KMS-11 (cell line): ENCODE data around the gene DNAJC18.

Experiments
- H2AFZ ChIP-seq: fragments of 200-600 bp; sonication (generic); 2 replicates; pipeline ENCODE4 v1.6.1; 2016; ENCODE audit warnings: antibody characterized with exemption, mixed run types, low read depth
- H3K27ac ChIP-seq: fragments of 200-600 bp; sonication (generic); 2 replicates; pipeline ENCODE4 v1.6.1; 2016; ENCODE audit warnings: mild to moderate bottlenecking, mixed run types
- H3K27me3 ChIP-seq: fragments of 200-600 bp; sonication (generic); 2 replicates; pipeline ENCODE4 v1.6.1; 2017; ENCODE audit warnings: mild to moderate bottlenecking, low read depth, mixed run types, moderate library complexity; ENCODE audit not compliant: insufficient read depth
- H3K36me3 ChIP-seq: fragments of 200-600 bp; sonication (generic); 2 replicates; pipeline ENCODE4 v1.6.1; 2017; ENCODE audit warnings: mild to moderate bottlenecking, mixed run types; ENCODE audit not compliant: insufficient read depth
- H3K4me1 ChIP-seq: fragments of 200-600 bp; sonication (generic); 2 replicates; pipeline ENCODE4 v1.6.1; 2016; ENCODE audit warnings: mild to moderate bottlenecking, low read depth, mixed run types; ENCODE audit not compliant: poor library complexity, severe bottlenecking
- H3K4me2 ChIP-seq: fragments of 200-600 bp; sonication (generic); 2 replicates; pipeline ENCODE4 v1.7.0; 2016; ENCODE audit warnings: mild to moderate bottlenecking, mixed run types
- H3K4me3 ChIP-seq: fragments of 200-600 bp; sonication (generic); IDR thresholded peaks from 2 replicates; pipeline ENCODE4 v1.6.1; 2017; ENCODE audit warnings: low read depth, low read length, mixed read lengths; ENCODE audit not compliant: insufficient read depth
- H3K79me2 ChIP-seq: fragments of 200-600 bp; sonication (generic); 2 replicates; pipeline ENCODE4 v1.6.1; 2016; ENCODE audit warnings: low read depth, mixed run types; ENCODE audit not compliant: insufficient read depth
- H3K9ac ChIP-seq: fragments of 200-600 bp; sonication (generic); 2 replicates; pipeline ENCODE4 v1.6.1; 2016; ENCODE audit warnings: mild to moderate bottlenecking, mixed run types
- H4K20me1 ChIP-seq: fragments of 200-600 bp; sonication (generic); 2 replicates; pipeline ENCODE4 v1.6.1; 2016; ENCODE audit warnings: mild to moderate bottlenecking, mixed run types; ENCODE audit not compliant: insufficient read depth
- TF ChIP-seq, protein P1 (sequence below): fragments of 200-600 bp; sonication (generic); conservative IDR thresholded peaks from 2 replicates; pipeline ENCODE4 v1.6.1; 2017; ENCODE audit warnings: low read depth, mild to moderate bottlenecking, antibody characterized with exemption, low read length, moderate library complexity, mixed read lengths

DNAJC18 gene

GRCh38 chr5:139397921-139398320, 41.4 kb downstream of the DNAJC18 start:
- H3K9ac ChIP-seq = no peak overlapping the region
- peaks cover 23% of the 10 kb centered on the region for H3K79me2 ChIP-seq
- no peaks in the 10 kb centered on the region for H3K36me3 ChIP-seq
- no peaks in the 10 kb centered on the region for H4K20me1 ChIP-seq
- TF ChIP-seq, protein P1, sequence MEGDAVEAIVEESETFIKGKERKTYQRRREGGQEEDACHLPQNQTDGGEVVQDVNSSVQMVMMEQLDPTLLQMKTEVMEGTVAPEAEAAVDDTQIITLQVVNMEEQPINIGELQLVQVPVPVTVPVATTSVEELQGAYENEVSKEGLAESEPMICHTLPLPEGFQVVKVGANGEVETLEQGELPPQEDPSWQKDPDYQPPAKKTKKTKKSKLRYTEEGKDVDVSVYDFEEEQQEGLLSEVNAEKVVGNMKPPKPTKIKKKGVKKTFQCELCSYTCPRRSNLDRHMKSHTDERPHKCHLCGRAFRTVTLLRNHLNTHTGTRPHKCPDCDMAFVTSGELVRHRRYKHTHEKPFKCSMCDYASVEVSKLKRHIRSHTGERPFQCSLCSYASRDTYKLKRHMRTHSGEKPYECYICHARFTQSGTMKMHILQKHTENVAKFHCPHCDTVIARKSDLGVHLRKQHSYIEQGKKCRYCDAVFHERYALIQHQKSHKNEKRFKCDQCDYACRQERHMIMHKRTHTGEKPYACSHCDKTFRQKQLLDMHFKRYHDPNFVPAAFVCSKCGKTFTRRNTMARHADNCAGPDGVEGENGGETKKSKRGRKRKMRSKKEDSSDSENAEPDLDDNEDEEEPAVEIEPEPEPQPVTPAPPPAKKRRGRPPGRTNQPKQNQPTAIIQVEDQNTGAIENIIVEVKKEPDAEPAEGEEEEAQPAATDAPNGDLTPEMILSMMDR = no peak
- no peak overlapping the region for H3K27ac ChIP-seq
- H3K4me2 ChIP-seq = no peak overlapping the region
- peaks cover 23% of the 10 kb centered on the region for H3K4me1 ChIP-seq
- no peaks in the 10 kb centered on the region for H3K27me3 ChIP-seq
- no peak overlapping the region for H2AFZ ChIP-seq
- no peak overlapping the region for H3K4me3 ChIP-seq

DNA sequence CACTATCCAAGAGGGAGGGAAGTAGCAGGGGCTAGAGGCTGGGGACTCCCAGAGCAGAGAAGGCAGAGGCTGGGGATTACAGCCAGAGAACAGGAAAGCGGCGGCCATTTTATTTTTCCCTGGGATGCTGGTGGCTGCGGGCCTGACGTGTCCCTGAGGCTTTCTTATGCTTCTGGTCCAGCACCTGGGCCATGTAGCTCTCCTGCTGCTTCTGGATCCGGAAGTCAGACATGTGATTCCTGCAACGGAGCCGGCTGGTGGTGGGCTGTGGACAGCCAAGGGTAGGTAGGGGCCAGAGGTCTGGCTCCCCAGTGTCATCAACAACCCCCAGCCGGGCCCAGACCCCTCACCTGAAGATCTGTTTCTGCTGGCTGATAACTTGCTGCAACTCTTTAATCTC, 42.6 kb downstream of the DNAJC18 start:
- no peaks in the 10 kb centered on the region for H4K20me1 ChIP-seq
- H3K27me3 ChIP-seq = no peaks in the 10 kb centered on the region
- H3K27ac ChIP-seq = no peak overlapping the region
- H3K9ac ChIP-seq = no peak overlapping the region
- TF ChIP-seq, protein P1 = no peak
- H2AFZ ChIP-seq = no peak overlapping the region
- H3K36me3 ChIP-seq = no peaks in the 10 kb centered on the region
- peaks cover 18% of the 10 kb centered on the region for H3K4me1 ChIP-seq
- no peak overlapping the region for H3K4me3 ChIP-seq
- peaks cover 27% of the 10 kb centered on the region for H3K79me2 ChIP-seq
- H3K4me2 ChIP-seq = no peak overlapping the region; the same call in 1 of the 2 replicates

DNA sequence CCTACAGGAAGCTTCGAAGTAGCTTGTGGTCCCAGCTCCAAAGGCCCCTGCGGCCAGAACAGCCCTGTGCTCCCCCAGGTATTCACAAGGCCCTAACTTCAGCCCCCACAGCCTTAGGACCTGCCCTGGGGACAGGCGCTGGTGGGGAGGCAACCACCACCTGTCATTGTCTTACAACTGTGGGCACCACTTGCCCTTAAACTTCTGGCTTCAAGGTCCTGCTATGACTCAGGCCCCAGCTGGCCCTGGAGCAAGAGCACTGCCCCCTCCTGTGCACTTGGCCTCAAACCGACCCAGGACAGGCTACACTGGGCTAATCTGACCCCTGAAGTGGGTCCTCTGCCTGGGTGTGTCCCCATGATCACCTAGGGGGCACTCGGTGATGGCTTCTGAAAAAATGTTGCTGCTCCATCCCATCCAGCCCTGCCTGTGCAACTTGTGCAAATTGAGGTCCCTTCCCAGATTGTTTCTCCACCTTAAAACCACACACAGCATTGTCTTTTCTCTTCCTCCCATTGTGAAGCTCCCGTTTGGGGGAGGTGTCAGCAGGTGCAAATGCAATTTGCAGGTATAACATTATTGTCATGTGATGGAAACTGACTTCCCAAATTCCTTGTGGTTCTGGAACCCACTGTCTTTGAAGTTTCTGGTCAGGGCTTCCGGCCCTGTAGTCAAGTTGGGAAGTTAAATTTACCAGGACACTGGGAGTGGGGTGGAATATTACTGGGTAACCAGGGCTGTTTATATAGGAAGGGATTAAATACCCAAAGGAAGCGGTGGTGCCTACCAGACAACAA, 43.3 kb downstream of the DNAJC18 start:
- peak overlapping the region; percentile 8; the same call in 1 of the 2 replicates for H3K4me2 ChIP-seq
- H3K36me3 ChIP-seq = no peaks in the 10 kb centered on the region
- peaks cover 24% of the 10 kb centered on the region for H3K4me1 ChIP-seq
- H3K79me2 ChIP-seq = peaks cover 33% of the 10 kb centered on the region
- no peak overlapping the region for H2AFZ ChIP-seq
- H3K27me3 ChIP-seq = no peaks in the 10 kb centered on the region
- no peak overlapping the region for H3K4me3 ChIP-seq
- TF ChIP-seq, protein P1 = no peak
- no peak overlapping the region for H3K9ac ChIP-seq
- H4K20me1 ChIP-seq = no peaks in the 10 kb centered on the region
- no peak overlapping the region for H3K27ac ChIP-seq

DNA sequence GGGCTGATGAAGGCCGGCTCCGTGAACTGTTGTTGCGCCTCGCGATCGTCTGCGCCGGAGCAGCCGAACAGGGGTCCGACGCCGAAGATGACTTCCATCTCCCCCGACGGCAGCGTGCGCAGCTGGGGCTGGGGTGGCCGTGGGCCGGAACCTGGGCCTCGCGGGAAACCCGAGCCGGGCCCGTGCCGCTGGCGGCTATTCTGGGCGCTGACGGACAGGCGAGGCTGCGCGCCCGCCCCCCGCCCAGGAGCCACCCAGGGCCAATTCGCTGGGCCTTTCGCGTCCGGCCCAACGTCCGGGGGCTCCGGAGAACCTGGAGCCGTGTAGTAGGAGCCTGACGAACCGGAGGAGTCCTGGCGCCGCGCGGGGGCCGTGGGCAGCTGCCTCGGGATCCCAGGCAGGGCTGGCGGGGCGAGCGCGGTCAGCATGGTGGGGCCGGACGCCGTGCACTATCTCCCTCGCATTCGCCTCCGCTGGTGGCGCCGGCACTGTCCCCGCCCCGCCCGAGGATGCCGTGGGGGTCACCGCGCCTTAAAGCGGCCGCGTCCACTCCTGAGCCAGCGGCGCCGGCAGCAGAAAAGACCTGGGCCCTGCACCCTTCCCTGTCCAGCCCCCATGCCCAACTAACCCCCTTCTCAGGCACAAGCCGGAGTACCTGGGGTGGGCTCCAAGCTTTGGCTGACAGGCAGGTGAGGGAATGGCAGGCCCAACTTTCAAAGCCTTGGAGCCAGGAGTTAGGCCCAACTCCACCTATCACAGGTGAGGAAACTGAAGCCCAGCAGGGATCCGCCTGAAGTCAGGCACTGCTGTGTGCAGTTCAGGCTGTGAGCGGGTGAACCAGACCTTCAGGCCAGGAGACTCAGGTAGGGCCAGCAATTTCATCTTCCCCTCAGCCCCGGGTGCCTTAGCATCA, 44.4 kb downstream of the DNAJC18 start, which contains the start of gene PROB1:
Gene PROB1 (minus strand): TSS at position 451 of the 913 bp plus-strand sequence. CDS start 23 bp downstream, at position 428.
- Histone ChIP-seq H3K27me3 (no peaks in the 10 kb centered on the region), H3K79me2 (peaks cover 45% of the 10 kb centered on the region), H3K9ac (peak within 1 kb of the TSS; percentile 93), H3K36me3 (no peaks in the 10 kb centered on the region), H4K20me1 (no peaks in the 10 kb centered on the region), H3K27ac (peak within 1 kb of the TSS; percentile 89), H3K4me3 (no peak within 1 kb of the TSS), H3K4me1 (peaks cover 35% of the 10 kb centered on the region), H3K4me2 (peak within 1 kb of the TSS; percentile 87), H2AFZ (peak within 1 kb of the TSS; percentile 63)
- TF ChIP-seq, protein P1 = no peak
